Peyer's patch (tissue), 4 donors: ENCODE measurements around the gene LRRC72.

Experiments
- CTCF ChIP-seq, 6 experiments: fragments of 450-650 bp in 4 of 6; fragments of 200-600 bp in 2 of 6; sonication (generic) in 1 of 6; IDR thresholded peaks; one replicate each; pipeline ENCODE4 v1.5.1; 2017 to 2019; ENCODE audit warnings: antibody characterized with exemption in 6 of 6, mild to moderate bottlenecking in 3 of 6, moderate library complexity in 1 of 6
- POLR2A ChIP-seq, 2 donors: fragments of 450-650 bp; IDR thresholded peaks; one replicate each; pipeline ENCODE4 v1.5.1; 2017; ENCODE audit warnings: antibody characterized with exemption in 2 of 2, mild to moderate bottlenecking in 2 of 2, moderate library complexity in 2 of 2

- TF ChIP-seq CTCF (IDR thresholded peaks at IDR 0.05) = no peak
- TF ChIP-seq POLR2A (IDR thresholded peaks at IDR 0.05) = no peak
These were observed 28.1 kb downstream of the LRRC72 start for GRCh38 chr7:16554518-16555236.
